Spleen (tissue), 7 donors: ENCODE results near the gene LIN7C.

ENCODE experiments used
- POLR2A ChIP-seq, 3 donors: fragments of 450-650 bp; IDR thresholded peaks; one replicate each; pipeline ENCODE4 v1.5.1; 2017; ENCODE audit warnings: antibody characterized with exemption in 3 of 3, mild to moderate bottlenecking in 1 of 3
- TF ChIP-seq, protein P1 (sequence below), 11 experiments: fragments of 200-600 bp in 7 of 11; fragments of 450-650 bp in 4 of 11; sonication (generic) in 4 of 11; IDR thresholded peaks in 8 of 11; conservative IDR thresholded peaks in 3 of 11; 1 replicate in 7 of 11; 2 replicates in 4 of 11; pipeline versions ENCODE4 v1.4.0 to v1.8.0; 2016 to 2021; ENCODE audit warnings: antibody characterized with exemption in 11 of 11, inconsistent platforms in 4 of 11, mild to moderate bottlenecking in 1 of 11
- donor health status: DM: no; HTN: no; CAD: no; lungs with moderate emphysema.
- donor health status: DM: no; HTN: no; CAD: no.
- donor health status: DM: no; HTN: no; CAD: no.

DNA sequence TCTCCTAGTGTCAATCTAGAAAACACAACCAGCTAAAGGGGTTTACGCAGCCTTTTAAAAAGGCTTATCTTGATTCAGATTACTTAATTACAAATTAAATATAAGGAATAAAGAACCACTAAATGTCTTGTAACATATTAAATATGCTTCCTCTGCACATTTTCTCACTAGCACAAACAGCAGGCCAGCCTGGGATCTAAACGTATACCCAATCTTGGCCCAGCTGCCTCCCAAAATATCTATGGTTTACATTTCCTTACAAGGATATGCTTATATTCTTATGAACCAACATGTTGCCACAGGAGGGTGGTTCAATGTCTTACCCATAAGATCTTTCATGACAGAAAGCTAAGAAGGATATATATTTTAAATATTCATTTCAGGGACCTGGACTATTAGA, 41.7 kb downstream of the LIN7C start:
- TF ChIP-seq, protein P1, sequence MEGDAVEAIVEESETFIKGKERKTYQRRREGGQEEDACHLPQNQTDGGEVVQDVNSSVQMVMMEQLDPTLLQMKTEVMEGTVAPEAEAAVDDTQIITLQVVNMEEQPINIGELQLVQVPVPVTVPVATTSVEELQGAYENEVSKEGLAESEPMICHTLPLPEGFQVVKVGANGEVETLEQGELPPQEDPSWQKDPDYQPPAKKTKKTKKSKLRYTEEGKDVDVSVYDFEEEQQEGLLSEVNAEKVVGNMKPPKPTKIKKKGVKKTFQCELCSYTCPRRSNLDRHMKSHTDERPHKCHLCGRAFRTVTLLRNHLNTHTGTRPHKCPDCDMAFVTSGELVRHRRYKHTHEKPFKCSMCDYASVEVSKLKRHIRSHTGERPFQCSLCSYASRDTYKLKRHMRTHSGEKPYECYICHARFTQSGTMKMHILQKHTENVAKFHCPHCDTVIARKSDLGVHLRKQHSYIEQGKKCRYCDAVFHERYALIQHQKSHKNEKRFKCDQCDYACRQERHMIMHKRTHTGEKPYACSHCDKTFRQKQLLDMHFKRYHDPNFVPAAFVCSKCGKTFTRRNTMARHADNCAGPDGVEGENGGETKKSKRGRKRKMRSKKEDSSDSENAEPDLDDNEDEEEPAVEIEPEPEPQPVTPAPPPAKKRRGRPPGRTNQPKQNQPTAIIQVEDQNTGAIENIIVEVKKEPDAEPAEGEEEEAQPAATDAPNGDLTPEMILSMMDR (IDR thresholded peaks at IDR 0.05 in 8 of 11, conservative IDR thresholded peaks at IDR 0.05 in 3 of 11), result no peak
- no peak for TF ChIP-seq POLR2A (IDR thresholded peaks at IDR 0.05)
